Measurements from ENCODE around the gene ROR1.

ROR1 gene

DNA sequence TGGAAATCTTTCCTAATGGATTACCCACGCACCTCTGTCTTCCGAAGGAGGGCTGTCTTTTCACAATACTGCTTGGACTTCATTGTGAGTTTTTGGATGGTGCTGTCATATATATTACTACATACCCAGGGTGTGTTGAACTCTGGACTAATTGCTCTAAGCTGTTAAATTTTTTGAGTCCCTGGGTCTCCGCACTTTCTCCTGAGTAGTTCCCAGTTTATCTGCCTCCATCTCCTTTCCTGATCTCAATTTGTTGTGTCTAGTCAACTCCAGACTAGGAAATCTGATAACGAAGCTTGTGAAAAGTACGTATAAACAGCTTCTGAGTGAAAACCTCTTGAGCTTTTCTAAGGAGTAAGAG is 211.1 kb downstream of the ROR1 start:
- H3K4me3 ChIP-seq (ENCODE audit: low read depth, low read length): peak overlapping the region; percentile 28
- H3K27ac ChIP-seq: peak overlapping the region; percentile 15
- H3K4me1 ChIP-seq: peaks cover 16% of the 10 kb centered on the region
- TF ChIP-seq, protein P1, sequence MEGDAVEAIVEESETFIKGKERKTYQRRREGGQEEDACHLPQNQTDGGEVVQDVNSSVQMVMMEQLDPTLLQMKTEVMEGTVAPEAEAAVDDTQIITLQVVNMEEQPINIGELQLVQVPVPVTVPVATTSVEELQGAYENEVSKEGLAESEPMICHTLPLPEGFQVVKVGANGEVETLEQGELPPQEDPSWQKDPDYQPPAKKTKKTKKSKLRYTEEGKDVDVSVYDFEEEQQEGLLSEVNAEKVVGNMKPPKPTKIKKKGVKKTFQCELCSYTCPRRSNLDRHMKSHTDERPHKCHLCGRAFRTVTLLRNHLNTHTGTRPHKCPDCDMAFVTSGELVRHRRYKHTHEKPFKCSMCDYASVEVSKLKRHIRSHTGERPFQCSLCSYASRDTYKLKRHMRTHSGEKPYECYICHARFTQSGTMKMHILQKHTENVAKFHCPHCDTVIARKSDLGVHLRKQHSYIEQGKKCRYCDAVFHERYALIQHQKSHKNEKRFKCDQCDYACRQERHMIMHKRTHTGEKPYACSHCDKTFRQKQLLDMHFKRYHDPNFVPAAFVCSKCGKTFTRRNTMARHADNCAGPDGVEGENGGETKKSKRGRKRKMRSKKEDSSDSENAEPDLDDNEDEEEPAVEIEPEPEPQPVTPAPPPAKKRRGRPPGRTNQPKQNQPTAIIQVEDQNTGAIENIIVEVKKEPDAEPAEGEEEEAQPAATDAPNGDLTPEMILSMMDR (IDR thresholded peaks at IDR 0.05): no peak
- H3K27me3 ChIP-seq (ENCODE audit: control insufficient read depth, insufficient read depth, low read length): no peaks in the 10 kb centered on the region
- H3K9ac ChIP-seq: no peak overlapping the region
- H3K36me3 ChIP-seq (ENCODE audit: control insufficient read depth, insufficient read depth, low read length): no peaks in the 10 kb centered on the region
- peak overlapping the region; percentile 51 for H3K4me2 ChIP-seq (ENCODE audit: low read length)
- H3K79me2 ChIP-seq: no peaks in the 10 kb centered on the region
- H3K9me3 ChIP-seq (ENCODE audit: control insufficient read depth, low read length): no peaks in the 10 kb centered on the region
- H2AFZ ChIP-seq: no peak overlapping the region

DNA sequence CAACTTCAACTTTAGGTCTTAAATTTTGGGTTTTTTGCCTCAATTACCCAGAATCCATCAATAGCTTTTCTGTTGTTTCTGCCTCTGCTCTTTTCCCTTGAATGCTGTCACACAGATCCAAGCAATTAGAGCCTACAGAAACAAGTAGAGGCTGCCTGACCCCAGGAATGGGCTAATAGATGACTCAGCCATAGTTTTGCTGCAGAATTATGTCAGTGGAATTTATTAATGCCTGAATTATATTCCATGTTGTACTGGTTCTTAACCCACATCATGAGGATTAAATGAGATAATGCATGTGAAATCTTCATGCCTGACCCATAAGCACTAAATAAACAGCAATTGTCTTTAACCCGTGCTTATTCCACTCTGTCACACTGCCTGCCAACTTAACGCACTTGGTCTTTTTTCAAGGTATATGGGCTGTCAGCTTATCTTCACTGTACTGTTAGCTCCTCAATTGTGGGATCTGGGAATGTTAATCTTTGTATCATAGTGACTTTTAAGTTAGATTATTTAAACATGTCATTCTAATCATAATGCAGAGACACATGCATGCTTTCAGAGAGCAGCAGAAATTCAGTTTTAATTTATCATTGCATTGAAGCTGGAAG is 213.3 kb downstream of the ROR1 start:
- no peaks in the 10 kb centered on the region for H3K27me3 ChIP-seq (ENCODE audit: control insufficient read depth, insufficient read depth, low read length)
- TF ChIP-seq, protein P1 (IDR thresholded peaks at IDR 0.05): no peak

DNA sequence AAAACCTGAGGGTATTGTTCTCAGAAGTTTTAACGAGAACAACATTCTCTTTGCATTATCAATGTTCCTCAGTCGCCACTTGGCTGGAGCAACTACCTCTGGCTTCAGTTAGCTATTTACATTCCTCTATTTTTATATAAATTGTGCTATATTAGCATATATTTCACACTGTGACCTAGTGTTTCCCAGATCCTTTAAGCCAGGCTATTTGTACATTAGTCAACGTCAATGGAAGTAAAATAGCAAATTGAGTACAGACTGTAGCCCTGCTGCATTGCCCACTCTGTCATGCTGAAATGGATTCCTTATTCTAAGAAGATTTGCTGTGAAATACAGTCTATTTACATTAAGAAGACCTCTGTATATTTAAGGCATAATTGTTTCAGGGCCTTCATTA is 213.8 kb downstream of the ROR1 start:
- Histone ChIP-seq H3K9ac (no peak overlapping the region), H3K36me3 (ENCODE audit: control insufficient read depth, insufficient read depth, low read length) (no peaks in the 10 kb centered on the region), H2AFZ (no peak overlapping the region), H3K79me2 (no peaks in the 10 kb centered on the region), H3K27me3 (ENCODE audit: control insufficient read depth, insufficient read depth, low read length) (no peaks in the 10 kb centered on the region), H3K4me3 (ENCODE audit: low read depth, low read length) (no peak overlapping the region), H3K4me1 (peaks cover 9% of the 10 kb centered on the region), H3K27ac (no peak overlapping the region), H3K4me2 (ENCODE audit: low read length) (no peak overlapping the region), H3K9me3 (ENCODE audit: control insufficient read depth, low read length) (no peaks in the 10 kb centered on the region)
- TF ChIP-seq, protein P1 (IDR thresholded peaks at IDR 0.05): no peak

More for the DNA sequence above, 213.3 kb downstream of the ROR1 start:
- H3K36me3 ChIP-seq (ENCODE audit: control insufficient read depth, insufficient read depth, low read length): no peaks in the 10 kb centered on the region
- no peaks in the 10 kb centered on the region for H3K79me2 ChIP-seq
- H3K4me1 ChIP-seq: peaks cover 9% of the 10 kb centered on the region
- no peak overlapping the region for H2AFZ ChIP-seq
- no peak overlapping the region for H3K27ac ChIP-seq
- H3K9ac ChIP-seq: no peak overlapping the region
- H3K4me2 ChIP-seq (ENCODE audit: low read length): no peak overlapping the region
- H3K4me3 ChIP-seq (ENCODE audit: low read depth, low read length): no peak overlapping the region
- no peaks in the 10 kb centered on the region for H3K9me3 ChIP-seq (ENCODE audit: control insufficient read depth, low read length)

DNA sequence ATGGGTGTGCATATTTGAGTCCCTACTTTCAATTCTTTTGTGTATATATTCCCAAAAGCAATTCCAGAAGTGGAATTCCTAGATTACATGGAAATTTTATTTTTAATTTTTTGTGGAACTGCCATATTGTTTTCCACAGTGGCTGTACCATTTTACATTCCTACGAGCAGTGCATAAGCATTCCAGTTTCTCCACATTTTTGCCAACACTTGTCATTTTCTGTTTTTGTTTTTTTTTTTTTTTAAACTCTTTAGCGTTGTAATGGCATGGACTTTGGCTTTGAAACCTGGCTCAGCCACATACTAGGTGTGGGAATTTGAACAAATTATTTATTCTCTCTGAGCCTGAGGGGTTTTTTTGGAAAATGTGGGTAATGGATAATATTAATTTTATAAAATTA is 215.1 kb downstream of the ROR1 start:
- Histone ChIP-seq H3K4me3 (ENCODE audit: low read depth, low read length) (no peak overlapping the region), H3K4me2 (ENCODE audit: low read length) (no peak overlapping the region), H3K27me3 (ENCODE audit: control insufficient read depth, insufficient read depth, low read length) (no peaks in the 10 kb centered on the region), H3K79me2 (no peaks in the 10 kb centered on the region), H2AFZ (no peak overlapping the region), H3K9ac (no peak overlapping the region), H3K9me3 (ENCODE audit: control insufficient read depth, low read length) (no peaks in the 10 kb centered on the region), H3K36me3 (ENCODE audit: control insufficient read depth, insufficient read depth, low read length) (no peaks in the 10 kb centered on the region), H3K4me1 (peaks cover 6% of the 10 kb centered on the region), H3K27ac (no peak overlapping the region)
- TF ChIP-seq, protein P1 (IDR thresholded peaks at IDR 0.05): no peak

DNA sequence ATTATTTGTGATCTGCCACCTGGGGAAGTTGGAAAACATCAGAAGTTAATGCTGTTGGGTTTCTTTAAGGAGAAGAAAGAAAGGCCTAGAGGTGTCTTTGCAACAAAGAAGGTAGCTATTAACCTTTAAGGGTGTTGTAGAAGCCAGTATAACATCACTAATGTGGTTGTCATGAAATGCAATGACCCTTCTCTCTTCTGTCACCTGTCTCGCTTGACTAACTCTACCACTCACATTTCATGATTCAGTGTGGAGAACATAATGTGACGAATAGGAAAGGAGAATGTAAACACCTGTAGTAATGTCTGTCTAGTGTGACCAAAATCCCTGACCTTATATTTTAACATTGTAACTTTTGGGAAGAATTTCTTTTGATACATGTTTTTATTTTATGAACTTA is 217.9 kb downstream of the ROR1 start:
- H3K4me3 ChIP-seq (ENCODE audit: low read depth, low read length): no peak overlapping the region
- H3K9me3 ChIP-seq (ENCODE audit: control insufficient read depth, low read length): no peaks in the 10 kb centered on the region
- H3K36me3 ChIP-seq (ENCODE audit: control insufficient read depth, insufficient read depth, low read length): no peaks in the 10 kb centered on the region
- H3K27ac ChIP-seq: no peak overlapping the region
- no peak overlapping the region for H2AFZ ChIP-seq
- no peaks in the 10 kb centered on the region for H3K4me1 ChIP-seq
- H3K9ac ChIP-seq: no peak overlapping the region
- TF ChIP-seq, protein P1 (IDR thresholded peaks at IDR 0.05): no peak
- peaks cover 1% of the 10 kb centered on the region for H3K79me2 ChIP-seq
- no peak overlapping the region for H3K4me2 ChIP-seq (ENCODE audit: low read length)
- no peaks in the 10 kb centered on the region for H3K27me3 ChIP-seq (ENCODE audit: control insufficient read depth, insufficient read depth, low read length)

All from parathyroid adenoma (tissue), 2 donors.